M059J (cell line): ENCODE results near the gene GAL3ST2. TPM values are rescaled to one million over a fixed set of nuclear protein-coding genes. Genes with fewer than 3 reads are reported as not detected.
"Not testable (repeated sequence)": the region's sequence is repeated elsewhere in the genome, so short reads cannot be mapped to it uniquely, and the experiment has no call there.

Experiments used
- DNase-seq: peaks from one replicate; pipeline ENCODE4 v3.0.0-alpha.2; 2012; ENCODE audit warnings: low read depth
- total RNA-seq: library from RNA; depleted of rRNA; stranded (reverse); fragments of >200 nt; shearing (Covaris generic); gene quantifications from 2 replicates; pipeline ENCODE4 v1.2.3, GENCODE V29; 2014

The GAL3ST2 gene
- total RNA-seq, 1 experiment from 2014 or later, result not detected

DNA sequence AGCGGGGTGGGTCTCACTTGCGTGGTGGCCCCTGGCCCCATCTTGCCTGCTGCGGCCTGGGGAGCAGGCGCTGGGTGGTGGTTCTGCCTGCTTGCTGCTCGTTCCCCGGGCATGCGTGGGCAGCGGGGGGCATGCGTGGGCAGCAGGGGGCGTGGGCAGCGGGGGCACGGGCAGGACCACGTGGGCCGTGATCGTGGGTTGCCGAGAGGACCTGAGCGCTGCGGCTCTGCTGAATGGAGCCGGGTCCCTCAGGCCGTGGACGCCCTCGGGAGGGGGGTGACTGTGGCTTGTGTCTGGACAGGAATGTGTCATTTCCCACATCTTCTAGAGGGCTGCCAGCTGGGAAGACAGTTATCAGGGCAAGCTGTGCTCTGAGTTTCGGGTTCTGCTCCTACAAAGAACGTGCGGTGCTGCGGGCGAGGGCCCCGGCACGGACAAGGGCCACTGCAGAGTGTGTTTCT is 8.3 kb upstream of the GAL3ST2 start:
- no peak for DNase-seq

DNA sequence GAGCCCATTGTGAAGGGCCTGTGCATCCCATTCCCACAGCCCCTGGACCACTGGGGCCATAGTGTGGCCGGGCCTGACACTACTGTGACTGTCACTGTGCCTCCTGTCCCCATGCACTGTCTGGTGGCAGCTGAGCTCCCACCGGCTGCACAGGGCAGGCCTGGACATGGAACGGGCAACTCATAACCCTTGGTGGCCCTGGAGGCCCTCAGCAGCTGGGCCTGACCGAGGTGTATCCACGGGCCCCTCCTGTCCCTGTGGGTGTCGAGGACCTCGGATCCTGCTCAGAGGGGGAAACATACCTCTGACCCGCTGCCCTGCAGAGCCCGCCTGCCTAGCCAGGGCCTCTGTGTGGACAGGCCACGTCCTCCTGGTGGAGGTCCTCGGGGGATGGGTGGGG is 7.8 kb upstream of the GAL3ST2 start:
- no peak for DNase-seq

DNA sequence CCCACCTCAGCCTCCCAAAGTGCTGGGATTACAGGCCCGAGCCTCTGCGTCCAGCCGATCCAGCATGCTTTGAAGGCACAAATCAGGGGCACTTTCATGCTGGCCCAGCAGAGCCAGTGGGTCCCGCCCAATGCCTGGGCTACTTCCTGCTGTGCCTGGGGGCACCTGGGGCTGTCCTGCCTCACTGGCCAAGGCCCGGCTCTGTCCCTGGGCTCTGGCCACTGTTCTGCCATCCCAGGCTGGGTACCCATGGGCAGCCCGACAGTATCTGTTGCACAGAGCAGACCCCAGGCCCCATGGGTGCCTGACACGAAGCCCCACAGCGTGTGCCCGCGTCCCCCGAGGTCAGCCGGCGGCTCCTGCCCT is 6.8 kb upstream of the GAL3ST2 start:
- DNase-seq, result no peak

DNA sequence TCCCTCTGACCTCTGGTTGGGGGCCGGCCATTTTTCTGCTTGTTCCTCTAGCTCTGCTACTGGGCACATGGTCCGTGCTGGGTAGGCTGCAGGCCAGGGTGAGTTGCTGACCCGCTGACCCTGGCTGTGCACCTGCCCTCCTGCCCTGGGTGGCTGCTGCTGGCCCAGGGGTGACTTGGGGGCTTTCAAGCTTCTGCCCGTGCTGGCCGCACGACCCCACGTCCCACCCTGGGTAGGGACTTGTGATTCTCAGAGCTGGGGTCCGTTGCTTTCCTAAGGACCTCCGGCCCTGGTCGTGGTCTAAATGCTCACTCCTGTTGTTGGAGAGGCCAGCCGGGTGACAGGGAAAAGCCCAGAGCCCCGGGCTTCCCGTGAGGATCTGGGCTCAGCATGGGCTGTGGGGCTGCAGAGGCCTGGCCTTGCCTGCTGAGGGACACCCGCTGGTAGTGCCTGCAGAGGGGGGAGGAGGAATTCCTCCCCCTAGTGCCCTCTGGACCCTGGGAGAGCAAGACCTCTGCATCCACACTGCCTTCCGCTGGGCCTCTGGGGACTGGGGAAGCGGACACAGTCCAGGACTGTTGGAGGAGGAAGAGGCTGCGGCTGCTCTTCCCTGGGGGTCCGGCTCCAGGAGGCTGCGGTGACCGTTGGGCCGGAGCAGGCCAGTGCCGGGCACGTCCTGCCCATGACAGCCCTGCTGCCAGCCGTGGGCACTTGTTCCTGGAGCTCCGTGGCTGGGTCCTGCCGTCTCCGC is 6.3 kb upstream of the GAL3ST2 start:
- DNase-seq, result no peak

DNA sequence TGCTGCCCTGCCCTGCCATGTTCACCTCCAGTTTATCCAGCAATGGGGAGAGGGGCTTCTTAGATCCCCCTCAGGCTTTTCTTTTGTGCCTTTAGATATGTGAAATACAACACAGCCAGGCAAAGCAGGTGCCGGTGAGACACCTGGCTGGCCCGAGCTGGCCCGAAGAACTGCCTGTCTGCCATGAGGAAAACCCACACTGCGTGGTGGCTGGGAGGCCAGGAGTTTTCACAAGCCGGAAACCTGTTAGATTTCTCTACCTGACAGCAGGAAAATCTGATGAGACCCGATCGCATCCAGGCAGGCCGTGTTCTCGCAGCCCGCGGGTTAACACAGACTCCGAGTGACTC is 5.7 kb upstream of the GAL3ST2 start:
- DNase-seq, result no peak

DNA sequence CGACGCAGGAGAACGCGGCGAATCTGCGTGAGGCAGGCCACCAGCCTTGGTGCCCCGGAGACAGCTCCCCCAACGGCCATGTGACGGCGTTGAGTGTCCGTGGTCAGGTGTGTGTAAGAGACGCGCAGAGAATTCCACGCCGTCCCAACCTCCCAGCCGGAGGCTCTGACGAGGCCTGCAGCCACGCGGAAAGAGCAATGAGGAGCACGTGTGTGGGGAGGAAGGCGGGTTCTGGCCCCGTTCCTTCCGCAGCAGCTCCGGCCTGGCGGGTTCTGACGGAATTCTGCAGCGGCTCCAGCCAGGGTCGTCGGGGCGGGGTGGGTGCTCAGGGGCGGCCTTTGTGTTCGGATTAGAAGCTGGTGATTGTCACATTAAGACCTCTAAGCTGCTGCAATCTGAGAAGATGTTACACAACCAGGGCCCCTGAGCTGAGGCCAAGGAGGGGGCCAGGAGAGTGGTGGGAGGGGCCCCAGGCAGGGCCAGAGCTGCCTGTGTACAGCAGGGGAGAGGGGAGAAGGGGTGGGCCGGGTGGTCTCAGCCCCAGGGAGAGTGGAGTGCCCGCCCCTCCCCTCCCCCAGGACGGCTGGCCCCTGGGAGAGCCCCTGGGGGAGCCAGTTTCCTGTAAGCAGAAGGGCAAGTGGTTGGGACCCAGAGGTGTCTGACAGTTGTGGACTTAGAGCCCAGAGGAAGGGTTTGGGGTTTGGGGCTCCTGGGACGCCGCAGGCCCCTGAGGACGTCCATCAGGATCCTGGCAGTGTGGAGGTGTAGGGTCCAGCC is 5.1 kb upstream of the GAL3ST2 start:
- no peak for DNase-seq

DNA sequence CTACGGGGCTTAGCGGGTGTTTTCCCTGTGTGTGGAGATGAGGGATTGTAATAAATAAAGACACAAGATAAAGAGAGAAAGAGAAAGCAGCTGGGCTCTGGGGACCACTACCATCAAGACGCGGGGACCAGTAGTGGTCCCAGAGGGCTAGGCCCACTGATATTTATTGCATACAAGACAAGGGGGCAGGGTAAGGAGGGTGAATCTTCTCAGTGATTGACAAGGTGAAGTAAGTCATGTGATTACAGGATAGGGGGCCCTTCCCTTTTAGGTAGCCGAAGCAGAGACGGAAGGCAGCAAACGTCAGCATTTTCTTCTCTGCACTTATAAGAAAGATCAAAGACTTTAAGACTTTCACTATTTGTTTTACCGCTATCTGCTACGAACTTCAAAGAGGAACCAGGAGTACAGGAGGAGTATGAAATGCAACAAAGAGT is 4.5 kb upstream of the GAL3ST2 start:
- DNase-seq, result no peak

DNA sequence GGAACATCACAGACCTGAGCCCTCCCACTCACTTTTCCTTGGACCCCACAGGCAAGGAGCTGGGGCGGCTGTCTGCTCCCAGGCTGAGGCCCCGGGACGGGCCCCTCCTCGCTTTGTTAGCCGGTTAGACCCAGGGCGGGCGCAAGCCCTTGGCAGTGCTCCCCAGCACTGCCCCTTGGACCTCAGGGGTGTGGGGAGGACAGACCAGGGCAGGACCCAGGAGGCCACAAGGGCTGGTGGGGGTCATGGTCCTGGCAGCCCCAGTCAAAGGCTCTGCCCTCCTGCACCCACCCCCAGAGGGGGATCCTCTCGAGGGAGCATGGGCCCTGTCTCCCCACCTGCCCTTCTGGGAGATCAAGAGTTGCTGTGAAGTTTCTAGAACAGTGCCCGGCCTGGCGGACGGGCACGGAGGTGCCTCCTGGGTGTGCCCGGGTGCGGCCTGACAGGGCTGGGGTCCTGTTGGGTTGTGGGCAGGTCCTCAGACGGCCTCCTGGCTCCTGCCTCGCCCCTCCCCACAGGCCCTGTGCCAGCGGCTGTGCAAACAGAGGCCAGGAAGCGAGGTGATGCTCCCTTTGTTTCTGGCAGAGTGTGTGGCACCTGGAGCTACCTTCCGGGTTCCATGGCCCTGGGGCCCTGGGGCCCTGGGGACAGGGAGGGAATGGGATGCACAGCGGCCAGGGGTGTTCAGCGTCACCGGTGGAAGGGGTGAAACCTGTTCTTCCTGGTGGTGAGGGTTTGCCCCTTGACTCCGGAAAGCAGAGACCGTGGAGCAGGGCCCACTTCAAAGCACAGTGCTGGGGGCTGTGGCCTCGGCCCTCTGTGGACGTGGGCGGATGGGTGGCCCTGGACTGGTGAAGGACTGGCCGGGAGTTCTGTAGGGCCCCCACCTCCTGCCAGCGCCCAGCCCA is 2.9 kb upstream of the GAL3ST2 start:
- no peak for DNase-seq

DNA sequence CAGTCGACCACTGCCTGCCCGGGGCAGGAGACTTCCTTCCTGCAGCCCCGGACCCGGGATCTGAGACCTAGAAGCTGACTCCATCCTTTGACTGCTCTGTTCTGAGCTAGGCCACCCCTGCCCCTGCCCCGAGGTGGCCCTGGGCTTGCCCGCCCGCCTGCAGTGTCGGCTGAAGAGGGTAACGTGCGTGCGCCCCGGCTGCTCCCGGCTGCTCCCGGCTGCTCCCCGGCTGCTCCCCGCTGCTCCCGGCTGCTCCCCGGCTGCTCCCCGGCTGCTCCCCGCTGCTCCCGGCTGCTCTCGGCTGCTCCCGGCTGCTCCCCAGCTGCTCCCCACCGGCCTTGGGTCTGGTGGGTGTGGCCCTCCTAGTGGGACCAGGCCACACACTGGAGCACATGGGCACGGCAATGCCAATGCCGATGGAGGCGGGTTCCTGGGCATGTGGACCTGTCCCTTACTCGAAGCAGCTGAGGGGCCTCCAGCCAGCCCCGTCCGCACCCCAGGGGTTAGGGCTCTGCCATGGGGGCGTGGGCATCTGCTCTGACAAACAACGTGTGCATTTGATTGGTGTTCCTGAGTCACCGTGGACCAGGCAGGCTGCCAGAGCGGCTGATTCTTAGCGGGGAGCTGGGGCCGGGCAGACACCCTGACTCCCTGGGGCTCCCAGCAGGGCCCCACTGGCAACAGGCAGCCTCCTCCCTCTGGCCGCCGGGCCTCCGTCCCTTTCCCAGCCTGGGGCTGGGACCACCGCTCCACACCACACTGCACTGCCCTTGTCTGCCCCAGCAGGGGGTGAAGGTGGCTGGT is 2.0 kb upstream of the GAL3ST2 start:
- DNase-seq, result peak; percentile 72

DNA sequence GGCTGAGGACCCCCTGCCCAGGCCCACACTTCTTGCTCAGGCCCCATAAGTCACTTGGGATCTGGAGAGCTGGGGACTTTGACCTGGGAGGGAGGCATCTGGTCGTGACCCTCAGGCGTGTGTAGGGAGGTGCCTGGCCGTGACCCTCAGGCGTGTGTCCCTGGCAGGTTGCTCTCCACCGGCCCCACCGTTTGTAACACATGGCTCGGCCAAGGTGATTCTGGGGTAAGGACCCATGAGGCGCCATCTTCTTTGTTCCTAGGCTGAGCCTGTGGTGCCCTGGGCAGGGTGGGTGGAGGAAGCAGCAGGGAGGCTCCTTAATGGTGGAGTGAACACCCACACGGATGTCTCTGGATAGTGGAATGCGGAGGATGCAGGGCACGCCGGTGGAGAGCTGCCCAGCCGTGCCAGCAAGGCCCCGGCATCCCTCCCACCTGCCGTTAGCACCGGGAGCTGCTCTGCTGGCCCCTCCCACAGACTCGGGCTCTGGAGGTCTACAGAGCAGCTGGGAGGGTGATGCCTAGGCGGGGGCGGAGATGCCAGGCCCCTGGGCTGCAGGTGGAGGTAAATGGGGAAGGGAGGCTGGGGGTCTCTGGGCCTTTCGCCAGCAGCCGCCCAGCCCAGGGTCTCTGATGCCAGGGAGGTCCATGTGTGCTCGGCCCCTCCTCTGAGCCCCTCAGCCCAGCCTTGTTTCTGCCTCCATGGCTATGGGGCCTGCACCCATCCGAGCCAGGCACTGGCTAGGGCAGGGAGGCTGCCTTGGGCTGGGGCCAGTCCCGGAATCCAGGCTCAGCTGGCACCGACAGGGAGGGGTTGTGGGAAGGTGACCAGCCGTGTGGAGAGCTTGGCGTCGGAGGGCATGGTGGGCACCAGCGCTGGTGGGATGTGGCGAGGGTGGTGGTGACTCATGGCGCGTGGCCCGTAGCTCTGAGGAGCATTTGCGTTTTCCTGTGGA is 1.1 kb upstream of the GAL3ST2 start:
- no peak for DNase-seq

DNA sequence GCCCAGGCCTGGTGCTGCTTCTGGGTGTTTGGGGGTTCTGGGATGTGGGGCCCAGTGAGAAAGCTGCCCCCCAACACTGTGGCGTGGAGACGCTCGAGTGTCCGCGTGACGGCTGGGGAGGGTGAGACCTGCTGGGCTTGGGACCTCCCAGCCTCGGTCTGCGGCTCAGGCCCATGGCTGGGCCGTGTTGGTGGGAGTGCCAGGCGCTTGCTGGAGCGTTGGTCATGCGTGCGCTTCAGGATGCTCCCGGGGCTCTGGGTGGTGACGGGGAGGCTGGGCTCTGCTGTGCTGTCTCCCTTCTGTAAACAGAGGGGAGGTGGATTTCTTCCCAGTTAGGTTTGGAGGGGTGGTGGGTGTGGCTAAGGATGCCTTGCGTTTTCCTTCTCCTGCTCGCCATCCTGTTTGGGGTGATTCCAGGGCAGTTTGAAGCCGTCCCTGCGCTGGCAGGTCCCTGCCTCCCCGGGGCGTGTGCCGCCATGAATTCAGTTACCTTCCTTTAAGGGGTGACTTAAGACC is 606 bp downstream of the GAL3ST2 start:
- no peak for DNase-seq

DNA sequence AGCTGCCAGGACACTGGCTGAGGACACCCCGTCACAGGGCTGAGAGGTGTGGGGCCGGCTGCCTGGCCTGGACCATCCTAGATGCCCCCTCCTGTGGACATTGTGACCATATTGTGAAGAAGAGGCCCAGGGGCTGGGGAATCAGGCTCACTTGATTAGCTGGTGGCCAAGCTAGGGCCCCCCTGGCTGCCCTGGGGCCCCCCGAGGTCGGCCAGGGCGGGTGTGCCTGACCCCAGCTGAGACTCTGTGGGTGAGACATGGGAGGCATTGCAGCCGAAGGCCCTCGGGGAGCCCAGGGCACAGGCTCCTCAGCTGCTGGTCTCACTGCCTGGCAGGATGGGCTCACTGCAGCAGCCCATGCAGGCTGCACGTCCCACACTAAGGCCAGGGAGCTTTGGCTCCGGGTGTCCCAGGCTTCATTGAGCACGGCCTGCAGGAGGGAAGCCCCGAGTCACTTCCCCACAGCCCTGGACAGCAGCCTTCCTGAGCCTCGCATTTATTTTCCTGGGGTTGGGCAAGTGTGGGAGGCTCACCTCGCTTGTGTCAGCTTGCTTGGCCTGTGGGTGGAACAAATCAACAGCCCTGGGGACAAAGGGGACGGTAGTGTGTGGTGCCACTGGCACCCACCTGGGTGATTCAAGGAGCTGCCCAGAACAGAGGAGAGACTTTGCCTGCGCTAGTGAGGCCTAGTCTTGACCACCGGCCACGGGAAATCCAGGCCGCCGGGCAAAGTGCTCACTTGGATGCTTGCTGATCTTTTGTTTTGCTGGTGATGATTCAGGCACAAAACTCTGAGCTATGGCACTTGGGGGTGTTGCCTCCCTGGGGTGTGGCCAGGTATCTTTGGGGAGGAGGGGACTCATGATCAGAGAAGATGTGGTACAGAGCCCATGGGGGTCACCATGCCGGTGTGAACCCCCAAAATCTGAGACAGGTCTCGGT is 1.3 kb downstream of the GAL3ST2 start:
- no peak for DNase-seq

DNA sequence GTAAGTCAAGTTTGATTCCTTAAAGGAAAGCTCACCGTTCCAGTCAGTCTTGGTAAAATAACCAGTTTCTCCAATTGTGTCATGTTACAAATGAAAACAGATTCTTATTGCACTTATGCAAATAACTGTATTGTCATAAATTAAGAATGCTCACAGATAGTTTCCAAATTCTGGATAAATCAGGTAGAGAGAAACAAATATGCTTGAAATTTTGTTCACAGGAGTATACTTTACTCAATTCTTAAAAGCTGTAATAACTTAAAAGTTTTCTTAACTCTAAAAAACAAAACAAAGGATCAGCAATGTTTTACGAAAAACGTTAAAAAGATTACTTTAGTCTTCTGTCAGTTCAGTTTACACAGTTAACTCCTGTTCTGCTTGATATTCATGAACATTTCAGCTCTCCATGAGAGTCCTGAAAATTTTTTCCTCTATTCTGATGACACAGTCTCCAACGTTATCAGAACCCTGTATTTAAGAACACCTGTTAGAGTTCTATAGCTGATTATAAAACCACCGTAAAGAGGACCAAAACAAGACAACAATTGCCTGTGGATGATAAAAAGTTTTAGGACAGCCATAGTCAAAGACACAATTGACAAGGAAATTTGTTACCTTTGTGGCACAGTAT is 4.4 kb downstream of the GAL3ST2 start:
- DNase-seq, result no peak

DNA sequence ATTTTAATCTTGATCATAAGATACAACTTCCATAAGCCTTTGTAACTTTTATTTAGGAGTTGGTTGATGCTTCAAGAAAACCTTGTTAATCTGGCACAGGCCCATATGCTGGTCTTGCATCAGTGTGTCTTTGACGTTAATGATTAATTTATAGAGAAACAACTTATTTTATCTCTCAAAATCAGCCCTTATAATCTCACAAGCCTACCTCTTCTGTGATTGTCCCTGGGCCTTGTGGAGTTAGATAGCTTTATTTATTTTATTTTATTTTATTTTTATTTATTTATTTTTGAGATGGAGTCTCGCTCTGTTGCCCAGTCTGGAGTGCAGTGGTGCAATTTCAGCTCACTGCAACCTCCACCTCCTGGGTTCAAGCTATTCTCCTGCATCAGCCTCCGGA is 5.4 kb downstream of the GAL3ST2 start:
- DNase-seq, result not testable (repeated sequence)

DNA sequence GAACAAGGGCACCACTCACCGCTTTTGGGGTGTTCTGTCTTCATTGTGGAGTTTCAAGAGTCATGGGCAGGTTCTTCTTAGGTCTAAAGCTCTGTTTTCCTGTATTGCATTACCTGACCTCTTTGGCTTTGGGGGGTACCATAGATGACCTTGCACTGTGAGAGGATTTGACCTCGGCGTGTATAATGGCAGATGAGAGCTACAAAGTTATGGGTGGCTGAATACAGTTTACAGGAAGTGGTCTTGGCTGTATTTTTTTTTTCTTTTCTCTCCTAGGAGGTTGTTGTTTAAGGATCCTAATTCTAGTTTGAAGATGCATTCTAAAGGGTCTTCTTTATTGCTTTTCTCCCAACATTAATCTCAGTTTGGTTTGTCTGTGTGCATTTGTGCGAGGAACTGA is 11.5 kb downstream of the GAL3ST2 start:
- no peak for DNase-seq

DNA sequence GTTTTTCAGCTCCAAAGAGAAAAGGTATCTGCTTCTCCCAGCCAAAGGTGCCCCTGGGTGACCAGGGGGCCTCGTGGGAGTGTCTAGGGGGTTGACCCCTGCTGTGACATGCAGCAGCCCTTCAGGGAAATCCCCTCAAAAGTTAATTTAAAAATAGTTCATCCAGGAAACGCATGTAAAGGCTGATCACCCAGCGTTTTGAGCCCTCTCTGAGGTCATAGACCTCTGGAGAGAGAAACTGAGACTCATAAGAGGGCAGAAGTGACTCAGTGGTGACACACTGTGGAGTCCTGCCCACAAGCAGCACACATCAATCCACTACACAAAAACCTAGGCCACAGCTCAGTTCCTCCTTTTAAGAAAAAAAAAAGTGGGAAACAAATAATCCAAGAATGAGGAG is 11.9 kb downstream of the GAL3ST2 start:
- DNase-seq, result peak; percentile 16

DNA sequence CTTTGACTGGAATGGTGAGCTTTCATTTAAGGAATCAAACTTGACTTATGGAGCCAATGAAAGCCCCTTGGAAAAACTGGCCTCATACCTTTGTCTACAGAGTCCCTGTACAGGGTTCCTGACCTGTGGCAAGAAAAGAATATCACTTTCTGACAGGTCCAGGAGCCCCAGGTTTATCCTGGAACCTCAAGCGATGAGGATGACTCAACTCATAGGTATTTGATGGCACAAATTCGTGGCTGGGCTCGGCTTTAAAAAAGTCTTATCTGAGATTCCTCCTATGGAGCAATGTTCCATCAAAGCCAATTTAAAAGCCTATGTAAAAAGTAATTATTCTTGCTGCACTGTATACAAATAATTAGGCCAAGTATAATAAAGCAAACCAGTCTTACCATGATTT is 14.8 kb downstream of the GAL3ST2 start:
- DNase-seq, result peak; percentile 40

DNA sequence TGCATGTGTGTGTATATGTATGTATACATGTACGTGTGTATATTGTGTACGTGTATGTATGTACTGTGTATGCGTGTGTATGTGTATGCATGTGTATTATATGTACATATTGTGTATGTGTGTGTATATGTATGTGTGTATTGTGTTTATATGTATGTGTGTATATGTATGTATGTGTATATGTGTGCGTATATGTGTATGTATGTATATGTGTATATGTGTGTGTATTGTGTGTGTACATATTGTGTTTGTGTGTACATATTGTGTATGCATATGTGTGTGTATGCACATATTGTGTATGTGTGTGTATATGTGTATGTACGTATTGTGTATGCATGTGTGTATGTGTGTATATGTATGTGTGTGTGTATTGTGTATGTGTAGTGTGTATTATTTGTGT is 16.8 kb downstream of the GAL3ST2 start:
- DNase-seq, result no peak
